NCI-H82 treated with DMSO at 0.1 percent for 48 hours (cell line): ENCODE measurements around the gene IFNL4.
"Not testable (repeated sequence)": the region's sequence is repeated elsewhere in the genome, so short reads cannot be mapped to it uniquely, and the experiment has no call there.

Experiments used
- DNase-seq: peaks from one replicate; lab custom pipeline; 2025; ENCODE audit not compliant: unreplicated experiment; lab: John Stamatoyannopoulos, UW

Gene IFNL4

DNA sequence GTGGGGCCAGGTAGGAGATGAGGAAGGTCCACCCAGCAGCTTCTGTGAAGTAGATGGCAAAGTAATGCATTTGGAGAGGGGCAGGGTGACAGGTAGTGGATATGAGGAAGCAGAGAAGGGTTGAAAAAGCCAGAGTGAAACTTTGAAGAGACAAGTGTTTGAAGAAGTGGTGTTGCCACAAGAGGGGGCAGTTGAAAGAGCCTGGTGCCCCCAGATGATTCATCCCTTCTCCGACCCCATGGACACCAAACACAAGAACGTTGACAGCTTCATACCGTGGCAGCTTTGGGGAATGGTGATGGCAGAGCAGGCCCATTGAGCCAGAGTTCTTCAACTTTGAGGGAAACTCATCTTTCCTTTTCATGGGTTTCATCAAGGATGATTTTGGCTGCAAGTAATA, 23.7 kb downstream of the IFNL4 start:
- no peak for DNase-seq

DNA sequence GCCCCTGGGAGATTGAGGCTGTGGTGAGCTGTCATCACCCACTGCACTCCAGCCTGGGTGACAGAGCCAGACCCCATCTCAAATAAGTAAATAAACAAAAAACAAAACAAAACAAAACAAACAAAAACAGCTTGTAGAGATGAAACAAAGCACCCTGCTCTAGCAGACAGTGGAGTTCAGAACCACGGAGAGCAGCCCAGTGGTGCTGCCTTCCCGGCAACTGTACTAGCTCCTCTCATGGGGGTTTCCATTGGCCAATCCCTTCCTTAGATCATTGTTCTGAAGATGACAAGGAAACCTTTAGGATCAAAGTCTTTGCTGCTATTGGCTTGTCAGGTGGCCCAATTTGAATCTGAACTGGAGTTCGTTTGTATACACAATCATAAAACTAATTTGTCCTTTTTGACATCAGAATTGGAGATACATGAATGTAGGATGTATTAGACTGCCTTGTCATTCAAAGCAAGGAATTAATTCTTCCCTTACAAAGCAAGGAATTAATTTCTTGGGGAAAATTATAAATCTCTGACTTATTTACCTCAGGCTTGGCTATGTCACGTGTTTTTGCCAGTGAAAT, 24.9 kb downstream of the IFNL4 start:
- no peak for DNase-seq

GRCh38 chr19:39219108-39219507, 29.5 kb downstream of the IFNL4 start:
- not testable (repeated sequence) for DNase-seq

- DNase-seq, result peak; percentile 89
Observed at GRCh38 chr19:39218230-39219007, 30.2 kb downstream of the IFNL4 start.

DNA sequence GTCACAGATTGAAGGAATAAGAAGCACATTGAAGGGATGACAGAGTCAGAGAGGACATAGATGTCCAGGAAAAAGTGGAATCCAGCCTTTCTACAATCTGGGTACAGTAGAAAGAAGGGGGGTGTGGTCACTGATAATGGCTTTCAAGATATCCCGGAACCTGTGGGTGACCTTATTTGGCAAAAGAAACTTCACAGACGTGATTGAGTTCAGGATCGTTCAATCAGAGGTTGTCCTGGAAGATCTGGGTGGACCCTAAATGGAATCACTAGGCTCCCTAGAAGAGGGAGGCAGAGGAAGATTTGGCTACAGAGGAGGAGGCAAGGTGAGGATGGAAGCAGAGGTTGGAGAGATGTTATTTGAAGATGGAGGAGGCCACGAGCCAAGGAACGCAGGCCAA, 31.6 kb downstream of the IFNL4 start:
- DNase-seq, result no peak

DNA sequence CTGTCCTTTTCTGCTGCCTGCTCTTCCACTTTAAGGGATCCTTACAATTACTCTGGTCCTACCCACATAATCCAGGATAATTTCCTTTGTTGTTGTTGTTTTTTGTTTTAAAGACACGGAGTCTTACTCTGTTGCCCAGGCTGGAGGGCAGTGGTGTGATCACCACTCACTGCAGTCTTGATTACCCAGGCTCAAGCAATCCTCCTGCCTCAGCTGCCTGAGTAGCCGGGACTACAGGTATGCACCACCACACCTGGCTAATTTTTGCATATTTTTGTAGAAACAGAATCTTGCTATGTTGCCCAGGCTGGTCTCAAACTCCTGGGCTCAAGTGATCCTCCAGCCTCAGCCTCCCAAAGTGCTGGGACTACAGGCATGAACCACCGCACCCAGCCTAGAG, 33.3 kb downstream of the IFNL4 start:
- not testable (repeated sequence) for DNase-seq

DNA sequence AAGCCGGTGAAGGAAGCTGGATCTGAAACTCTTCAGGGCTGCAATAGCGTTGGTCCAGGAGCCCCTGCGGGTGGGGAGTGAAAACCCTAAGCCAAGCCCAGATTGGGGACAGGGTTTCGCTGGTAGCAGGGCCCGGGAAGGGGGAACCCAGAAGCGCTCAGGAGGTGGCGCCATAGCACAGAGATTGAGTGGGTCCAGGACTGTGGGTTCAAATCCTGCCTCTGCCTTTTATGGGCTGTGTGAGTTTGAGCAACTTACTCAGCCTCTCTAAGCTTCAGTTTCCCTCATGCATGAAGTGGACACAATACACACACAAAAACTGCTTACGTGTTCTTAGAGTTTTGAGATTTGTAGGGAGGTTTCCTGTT, 36.3 kb downstream of the IFNL4 start:
- DNase-seq, result peak; percentile 18

GRCh38 chr19:39211731-39212374, 36.8 kb downstream of the IFNL4 start:
- no peak for DNase-seq

DNA sequence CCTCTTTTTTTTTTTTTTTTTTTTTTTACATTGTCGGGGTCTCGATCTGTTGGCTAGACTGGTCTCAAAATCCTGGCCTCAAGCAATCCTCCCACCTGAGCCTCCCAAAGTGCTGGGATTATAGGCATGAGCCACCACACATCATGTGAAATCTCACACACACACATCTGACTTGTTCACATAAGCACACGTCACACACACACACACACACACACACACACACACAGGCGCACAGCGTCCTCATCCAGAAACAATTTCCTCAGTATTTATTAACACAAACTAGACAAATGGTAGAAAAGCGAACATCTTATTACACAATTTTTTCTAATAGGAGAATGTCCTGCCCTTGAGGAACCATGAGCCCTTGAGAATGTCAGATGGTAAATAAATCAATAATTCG, 39.5 kb downstream of the IFNL4 start:
- DNase-seq, result no peak

DNA sequence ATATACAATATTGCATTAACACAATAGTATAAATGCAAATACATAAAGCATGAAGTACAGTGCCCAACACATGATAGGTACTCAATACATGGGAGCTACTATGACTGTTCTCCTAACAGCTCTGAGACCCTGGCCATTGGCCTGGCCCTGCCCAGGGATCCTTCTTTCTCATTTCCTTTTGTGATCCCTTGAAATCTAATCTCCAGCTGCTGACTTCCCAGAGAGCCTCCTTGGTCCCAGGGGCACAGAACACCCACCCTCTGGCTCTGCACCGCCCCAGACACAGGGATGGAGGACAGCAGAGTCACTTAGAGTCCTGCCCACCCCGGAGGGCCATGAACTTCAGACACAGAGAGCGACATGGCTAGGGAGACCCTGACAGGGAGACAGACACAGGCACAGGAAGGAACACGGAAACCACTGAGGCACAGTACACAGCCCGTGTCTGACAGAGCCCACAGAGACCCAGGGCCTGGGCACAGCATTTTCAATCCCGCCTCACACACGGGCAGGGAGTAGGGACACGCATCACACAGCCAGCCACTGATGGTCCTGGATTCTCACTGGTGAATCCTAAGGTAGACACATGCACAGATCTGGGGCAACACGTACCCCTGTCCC, 40.4 kb downstream of the IFNL4 start:
- no peak for DNase-seq

GRCh38 chr19:39207293-39207836, 41.3 kb downstream of the IFNL4 start:
- no peak for DNase-seq

DNA sequence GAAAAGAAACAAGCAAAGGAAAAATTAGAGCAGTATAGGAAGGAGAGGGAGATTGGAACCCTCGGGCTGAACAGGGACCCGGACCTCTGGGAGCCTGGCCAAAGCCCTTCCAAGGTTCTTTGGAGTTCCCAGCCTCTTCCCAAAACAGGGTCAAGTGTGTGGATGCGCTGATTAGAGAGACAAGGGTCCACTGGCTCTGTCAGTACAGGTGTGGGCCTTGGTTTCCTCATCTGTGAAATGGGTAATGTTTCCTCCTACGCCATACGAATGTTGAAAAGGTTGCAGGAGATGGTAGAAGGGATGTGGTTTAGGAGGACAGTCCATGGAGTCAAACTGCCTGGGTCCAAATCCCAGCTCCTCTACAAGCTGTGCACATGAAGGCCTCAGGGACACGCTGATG, 42.5 kb downstream of the IFNL4 start:
- no peak for DNase-seq

DNA sequence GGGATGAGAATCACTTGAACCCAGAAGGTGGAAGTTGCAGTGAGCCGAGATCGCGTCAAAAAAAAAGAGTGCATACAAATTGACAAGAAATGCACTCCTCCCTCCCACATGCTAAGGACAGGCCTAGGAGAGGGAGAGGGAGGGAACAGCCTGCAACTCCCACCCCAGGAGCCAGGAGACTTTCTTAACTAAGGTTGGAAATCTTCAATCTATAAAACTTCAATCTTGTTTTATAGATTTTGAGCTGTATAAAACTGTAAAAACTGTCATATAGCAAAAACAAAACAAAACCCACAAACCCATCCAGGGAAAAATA, 43.2 kb downstream of the IFNL4 start:
- no peak for DNase-seq

GRCh38 chr19:39203372-39204341, 45.0 kb downstream of the IFNL4 start, which contains the start of gene SYCN:
TSS of gene SYCN (minus strand) at chr19:39204263. CDS start at chr19:39204254, 9 bp downstream.
- DNase-seq, result no peak

DNA sequence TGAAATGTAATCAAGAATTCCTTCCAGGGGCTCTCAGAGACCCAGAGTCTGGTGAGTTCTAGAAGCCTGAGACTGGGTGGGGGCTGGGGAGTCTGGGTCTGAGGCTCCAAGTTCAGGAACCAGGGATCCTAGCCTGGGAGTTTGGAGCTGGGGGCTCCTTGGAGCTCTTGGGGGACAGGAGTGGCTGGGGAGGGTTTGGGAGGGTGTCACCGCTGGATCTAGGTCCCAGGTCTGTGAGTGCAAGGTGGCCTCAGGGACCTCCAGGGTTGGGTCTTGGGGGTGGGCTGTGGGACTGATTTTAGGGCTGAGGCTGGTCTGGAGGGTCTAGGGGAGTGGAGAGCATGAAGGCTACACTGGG, 45.7 kb downstream of the IFNL4 start:
- no peak for DNase-seq

DNA sequence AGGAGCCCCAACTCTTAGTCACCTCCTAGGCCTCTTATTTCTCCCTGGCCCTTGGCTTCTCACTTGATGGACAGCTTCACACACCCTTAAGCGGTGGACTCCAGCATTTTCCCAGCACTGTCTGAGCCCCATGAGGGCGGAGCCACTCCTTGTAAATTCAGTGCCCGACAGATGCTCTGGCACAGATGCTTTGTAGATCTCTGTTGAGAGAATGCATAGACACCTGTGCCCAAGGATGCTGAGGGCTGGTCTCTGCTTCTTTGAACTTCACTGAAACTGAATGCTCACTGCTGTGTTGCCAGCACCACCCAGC, 47.9 kb downstream of the IFNL4 start:
- DNase-seq, result no peak

GRCh38 chr19:39200066-39200802, 48.4 kb downstream of the IFNL4 start:
- DNase-seq, result no peak

- no peak for DNase-seq
Observed at GRCh38 chr19:39199025-39199424, 49.6 kb downstream of the IFNL4 start.

DNA sequence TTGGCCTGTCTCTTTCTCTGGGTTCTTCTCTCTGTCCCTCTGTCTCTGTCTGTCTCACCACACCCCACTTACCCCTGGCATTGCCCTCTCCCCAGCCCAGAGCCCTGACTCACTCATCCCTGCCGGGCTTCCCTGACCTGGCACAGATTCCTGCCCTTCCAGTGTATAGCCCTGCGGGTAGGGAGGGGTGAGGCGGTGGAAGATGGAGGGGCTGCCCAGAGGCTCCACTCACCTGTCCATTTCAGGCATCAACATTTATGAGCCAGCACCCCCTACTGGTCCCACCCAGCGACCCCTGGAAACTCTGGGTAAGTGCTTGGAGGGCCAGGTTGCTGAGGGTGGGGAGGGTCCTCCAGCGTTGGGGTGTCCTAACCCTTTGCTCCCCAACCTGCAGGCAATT, 50.8 kb downstream of the IFNL4 start:
- no peak for DNase-seq

GRCh38 chr19:39196860-39197562, 51.6 kb downstream of the IFNL4 start, which contains the start of gene NCCRP1:
TSS of gene NCCRP1 (plus strand) at chr19:39196964. CDS start at chr19:39196983, 19 bp downstream.
- DNase-seq, result no peak
